GM12874 (cell line): ENCODE data around the gene AMIGO2.

Source experiments
- CTCF ChIP-seq: IDR thresholded peaks from 2 replicates; pipeline ENCODE4 v1.5.1; 2011; ENCODE audit warnings: low read depth, mild to moderate bottlenecking, control low read depth, low read length, moderate library complexity; ENCODE audit not compliant: insufficient read depth

The AMIGO2 gene

GRCh38 chr12:47105914-47106674, 26.3 kb upstream of the AMIGO2 start:
- TF ChIP-seq CTCF: no peak

- no peak for TF ChIP-seq CTCF
Measured at GRCh38 chr12:47102845-47103651, 23.3 kb upstream of the AMIGO2 start.

- TF ChIP-seq CTCF: no peak
Measured at GRCh38 chr12:47102406-47102805, 22.6 kb upstream of the AMIGO2 start.

- TF ChIP-seq CTCF: no peak
Measured at GRCh38 chr12:47100160-47100559, 20.4 kb upstream of the AMIGO2 start.

GRCh38 chr12:47099610-47100009, 19.9 kb upstream of the AMIGO2 start:
- no peak for TF ChIP-seq CTCF

- no peak for TF ChIP-seq CTCF
Measured at GRCh38 chr12:47098099-47098498, 18.3 kb upstream of the AMIGO2 start.

- no peak for TF ChIP-seq CTCF
Measured at GRCh38 chr12:47097276-47097896, 17.6 kb upstream of the AMIGO2 start.
